ENCODE data around the gene METTL26. TPM values are rescaled to one million over a fixed set of nuclear protein-coding genes. Genes with fewer than 3 reads are reported as not detected.
A peak's percentile ranks its signal among the peaks of the same experiment; 100 is the strongest.

METTL26 gene
- total and polyA plus RNA-seq, 9 of the 15 experiments (the other 6 are each of a cell fraction or from before 2014, with no cell fraction given), result 7.3 to 262 (median 80.9) TPM

DNA sequence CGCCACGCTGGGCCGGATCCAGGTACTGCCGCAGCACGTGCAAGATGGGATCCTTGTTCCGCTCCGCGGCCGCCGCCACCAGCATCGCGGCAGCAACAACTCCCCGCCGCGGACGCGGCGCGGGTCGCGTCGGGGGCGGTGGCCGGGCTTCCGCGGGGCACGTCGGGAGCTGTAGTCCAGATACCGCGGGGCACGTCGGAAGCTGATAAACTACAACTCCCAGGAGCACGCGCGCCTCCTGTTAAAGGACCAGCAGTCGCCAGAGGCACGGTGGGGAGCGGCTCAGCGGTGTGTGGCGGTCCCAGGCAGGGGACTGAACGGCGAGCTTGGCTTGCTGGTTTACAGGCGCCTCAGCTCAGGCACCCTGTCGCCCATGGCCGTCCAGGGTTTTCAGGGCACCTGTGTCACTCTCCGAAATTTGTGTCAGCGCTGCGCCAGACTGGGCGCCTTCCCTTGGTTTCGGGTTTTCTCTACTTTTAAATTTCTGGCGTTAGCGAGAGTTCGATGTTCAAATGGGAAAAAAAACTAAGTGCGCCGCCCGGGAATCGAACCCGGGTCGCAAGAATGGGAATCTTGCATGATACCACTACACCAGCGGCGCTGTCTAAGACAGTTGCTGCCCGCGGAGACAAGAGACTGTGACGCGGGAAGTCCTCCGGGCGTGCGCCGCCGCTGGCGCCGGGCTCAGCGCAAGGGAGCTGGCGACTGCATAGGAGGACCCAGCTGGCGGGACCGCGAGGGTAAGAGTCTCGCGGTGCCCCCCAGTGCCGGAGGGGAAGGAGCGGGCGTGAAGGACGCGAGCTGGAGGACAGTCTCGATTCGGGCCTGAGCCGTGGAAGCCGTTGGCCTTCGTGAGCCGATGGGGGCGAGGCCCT, at the start of gene METTL26 (continued):
- TF ChIP-seq ZNF324 (CRISPR knock-in tag; IDR thresholded peaks at IDR 0.05), result no peak
- TF ChIP-seq HDAC2 (IDR thresholded peaks at IDR 0.05), result no peak; the same call in 1 of the 2 replicates
- no peak for TF ChIP-seq MAFF (IDR thresholded peaks at IDR 0.05; ENCODE audit: low read length)
- TF ChIP-seq ZNF143 (CRISPR knock-in tag; IDR thresholded peaks at IDR 0.05), result peak; percentile 97
- TF ChIP-seq ZNF408 (CRISPR knock-in tag; IDR thresholded peaks at IDR 0.05; ENCODE audit: low read depth), result no peak
- TF ChIP-seq MLLT1 (IDR thresholded peaks at IDR 0.05), result no peak
- TF ChIP-seq, protein P1, sequence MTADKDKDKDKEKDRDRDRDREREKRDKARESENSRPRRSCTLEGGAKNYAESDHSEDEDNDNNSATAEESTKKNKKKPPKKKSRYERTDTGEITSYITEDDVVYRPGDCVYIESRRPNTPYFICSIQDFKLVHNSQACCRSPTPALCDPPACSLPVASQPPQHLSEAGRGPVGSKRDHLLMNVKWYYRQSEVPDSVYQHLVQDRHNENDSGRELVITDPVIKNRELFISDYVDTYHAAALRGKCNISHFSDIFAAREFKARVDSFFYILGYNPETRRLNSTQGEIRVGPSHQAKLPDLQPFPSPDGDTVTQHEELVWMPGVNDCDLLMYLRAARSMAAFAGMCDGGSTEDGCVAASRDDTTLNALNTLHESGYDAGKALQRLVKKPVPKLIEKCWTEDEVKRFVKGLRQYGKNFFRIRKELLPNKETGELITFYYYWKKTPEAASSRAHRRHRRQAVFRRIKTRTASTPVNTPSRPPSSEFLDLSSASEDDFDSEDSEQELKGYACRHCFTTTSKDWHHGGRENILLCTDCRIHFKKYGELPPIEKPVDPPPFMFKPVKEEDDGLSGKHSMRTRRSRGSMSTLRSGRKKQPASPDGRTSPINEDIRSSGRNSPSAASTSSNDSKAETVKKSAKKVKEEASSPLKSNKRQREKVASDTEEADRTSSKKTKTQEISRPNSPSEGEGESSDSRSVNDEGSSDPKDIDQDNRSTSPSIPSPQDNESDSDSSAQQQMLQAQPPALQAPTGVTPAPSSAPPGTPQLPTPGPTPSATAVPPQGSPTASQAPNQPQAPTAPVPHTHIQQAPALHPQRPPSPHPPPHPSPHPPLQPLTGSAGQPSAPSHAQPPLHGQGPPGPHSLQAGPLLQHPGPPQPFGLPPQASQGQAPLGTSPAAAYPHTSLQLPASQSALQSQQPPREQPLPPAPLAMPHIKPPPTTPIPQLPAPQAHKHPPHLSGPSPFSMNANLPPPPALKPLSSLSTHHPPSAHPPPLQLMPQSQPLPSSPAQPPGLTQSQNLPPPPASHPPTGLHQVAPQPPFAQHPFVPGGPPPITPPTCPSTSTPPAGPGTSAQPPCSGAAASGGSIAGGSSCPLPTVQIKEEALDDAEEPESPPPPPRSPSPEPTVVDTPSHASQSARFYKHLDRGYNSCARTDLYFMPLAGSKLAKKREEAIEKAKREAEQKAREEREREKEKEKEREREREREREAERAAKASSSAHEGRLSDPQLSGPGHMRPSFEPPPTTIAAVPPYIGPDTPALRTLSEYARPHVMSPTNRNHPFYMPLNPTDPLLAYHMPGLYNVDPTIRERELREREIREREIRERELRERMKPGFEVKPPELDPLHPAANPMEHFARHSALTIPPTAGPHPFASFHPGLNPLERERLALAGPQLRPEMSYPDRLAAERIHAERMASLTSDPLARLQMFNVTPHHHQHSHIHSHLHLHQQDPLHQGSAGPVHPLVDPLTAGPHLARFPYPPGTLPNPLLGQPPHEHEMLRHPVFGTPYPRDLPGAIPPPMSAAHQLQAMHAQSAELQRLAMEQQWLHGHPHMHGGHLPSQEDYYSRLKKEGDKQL (CRISPR knock-in tag; IDR thresholded peaks at IDR 0.05; ENCODE audit: borderline replicate concordance), result 0 out of 2 replicates have a peak, but pooled peaks have one; percentile 52
- peak; percentile 70 for TF ChIP-seq VEZF1 (CRISPR knock-in tag; IDR thresholded peaks at IDR 0.05)
- no peak for TF ChIP-seq ARHGAP35 (IDR thresholded peaks at IDR 0.05; ENCODE audit: partially characterized antibody)
- peak; percentile 84; the same call in 1 of the 2 replicates for TF ChIP-seq MXI1 (IDR thresholded peaks at IDR 0.05; ENCODE audit: low read depth, low read length)
- no peak for TF ChIP-seq PYGO2 (tag; IDR thresholded peaks at IDR 0.05)
- TF ChIP-seq KAT7 (CRISPR knock-in tag; IDR thresholded peaks at IDR 0.05; ENCODE audit: borderline replicate concordance), result peak; percentile 67
- TF ChIP-seq ZNF253 (CRISPR knock-in tag; conservative IDR thresholded peaks at IDR 0.05), result no peak
- no peak; the same call in 1 of the 2 replicates for TF ChIP-seq LARP7 (IDR thresholded peaks at IDR 0.05)
- TF ChIP-seq LEF1 (IDR thresholded peaks at IDR 0.05), result no peak
